Measurements from ENCODE around the gene ANKS1B.

GRCh38 chr12:99170461-99170860 is 814.3 kb downstream of the ANKS1B start:
- TF ChIP-seq ZNF274 (IDR thresholded peaks at IDR 0.05; ENCODE audit: low read depth, low read length), result no peak
- no peak for TF ChIP-seq SUZ12 (IDR thresholded peaks at IDR 0.05; ENCODE audit: extremely low read depth, insufficient read depth, insufficient read length)
